ENCODE results near the gene RNLS. TPM values are rescaled to one million over a fixed set of nuclear protein-coding genes. Genes with fewer than 3 reads are reported as not detected.
"Not testable (repeated sequence)": the region's sequence is repeated elsewhere in the genome, so short reads cannot be mapped to it uniquely, and the experiment has no call there.

The RNLS gene
- total RNA-seq, 1 experiment from 2014 or later: 0.45 TPM

GRCh38 chr10:88361494-88361893 is 221.6 kb downstream of the RNLS start:
- DNase-seq (ENCODE audit: extremely low read depth, low read depth): no peak

- DNase-seq (ENCODE audit: extremely low read depth, low read depth): not testable (repeated sequence)
These were observed 227.4 kb downstream of the RNLS start for GRCh38 chr10:88355750-88356149.

GRCh38 chr10:88347597-88348304 is 235.4 kb downstream of the RNLS start:
- DNase-seq (ENCODE audit: extremely low read depth, low read depth): no peak

- DNase-seq (ENCODE audit: extremely low read depth, low read depth): no peak
These were observed 236.1 kb downstream of the RNLS start for GRCh38 chr10:88347022-88347421.

DNA sequence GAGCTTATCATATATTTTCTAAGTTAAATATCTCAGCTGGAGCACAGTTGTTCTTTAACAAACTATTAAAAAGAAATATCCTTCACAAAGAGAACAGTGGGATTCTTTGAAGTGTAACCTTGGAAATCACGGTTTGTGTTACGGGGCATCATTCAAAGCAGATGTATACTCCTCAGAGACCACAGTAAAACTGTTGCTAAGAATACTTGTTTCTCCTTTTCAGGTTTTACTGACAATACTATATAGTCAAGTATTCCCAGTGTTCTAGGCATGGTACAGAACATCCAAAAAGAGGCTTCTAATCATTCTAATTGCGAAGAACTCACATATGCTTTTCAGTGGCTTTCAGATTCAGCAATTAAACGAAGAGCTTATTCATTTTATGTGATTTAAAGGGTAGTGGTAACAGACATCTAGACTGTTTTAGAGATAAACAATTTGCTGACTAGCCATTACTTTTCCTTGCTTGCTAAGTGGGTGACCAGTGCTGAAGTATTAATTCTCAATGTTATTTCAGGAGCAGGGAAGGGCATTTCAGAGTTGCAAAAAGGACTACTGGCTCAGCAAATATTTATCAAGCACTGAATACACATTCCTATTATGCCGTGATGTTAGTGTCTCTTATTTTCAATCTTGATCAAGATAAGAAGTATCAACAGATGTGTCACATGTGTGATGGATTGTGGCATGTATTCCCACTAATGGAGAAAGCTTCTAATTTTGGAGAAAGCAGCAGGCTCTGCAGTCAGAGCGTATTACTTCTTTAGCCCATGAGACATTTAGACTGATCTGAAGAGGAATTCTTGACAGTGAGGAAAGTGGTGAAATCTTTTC is 236.8 kb downstream of the RNLS start:
- DNase-seq (ENCODE audit: extremely low read depth, low read depth): no peak

DNA sequence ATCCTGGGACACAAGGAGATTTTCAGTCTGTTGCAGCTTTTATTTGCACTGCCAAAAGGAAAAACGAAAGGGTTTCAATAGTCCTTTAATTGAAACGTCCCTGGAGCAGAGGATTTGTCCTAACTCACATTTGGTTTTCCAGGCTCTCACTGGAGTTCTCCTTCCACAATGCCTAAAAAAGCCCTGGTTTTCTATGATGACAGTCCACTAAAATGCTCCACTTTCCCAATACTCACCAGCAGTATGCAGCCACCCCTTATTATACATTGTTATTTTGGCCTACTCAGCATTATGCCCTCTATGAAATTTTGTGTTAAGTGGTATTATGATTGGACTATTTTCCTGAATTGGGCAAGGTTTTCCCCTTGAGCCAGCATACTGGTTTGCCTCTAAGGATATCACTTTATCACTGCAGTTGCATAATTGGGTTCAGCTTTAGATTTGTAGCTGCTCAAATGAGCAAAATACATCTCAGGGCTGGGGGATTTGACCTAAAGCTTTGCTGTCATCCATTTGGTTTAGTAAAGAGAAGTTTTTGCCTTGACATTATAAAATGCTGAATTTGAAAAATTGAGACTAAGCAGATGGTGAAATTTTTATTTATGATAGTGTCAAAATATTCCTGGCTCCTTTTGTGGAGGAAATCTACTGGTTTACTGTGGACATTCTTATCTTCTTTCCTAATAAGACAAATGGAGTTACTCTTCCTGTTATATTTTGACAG is 239.2 kb downstream of the RNLS start:
- DNase-seq (ENCODE audit: extremely low read depth, low read depth): no peak

GRCh38 chr10:88342733-88343310 is 240.3 kb downstream of the RNLS start:
- no peak for DNase-seq (ENCODE audit: extremely low read depth, low read depth)

- no peak for DNase-seq (ENCODE audit: extremely low read depth, low read depth)
These were observed 246.0 kb downstream of the RNLS start for GRCh38 chr10:88337134-88337533.

DNA sequence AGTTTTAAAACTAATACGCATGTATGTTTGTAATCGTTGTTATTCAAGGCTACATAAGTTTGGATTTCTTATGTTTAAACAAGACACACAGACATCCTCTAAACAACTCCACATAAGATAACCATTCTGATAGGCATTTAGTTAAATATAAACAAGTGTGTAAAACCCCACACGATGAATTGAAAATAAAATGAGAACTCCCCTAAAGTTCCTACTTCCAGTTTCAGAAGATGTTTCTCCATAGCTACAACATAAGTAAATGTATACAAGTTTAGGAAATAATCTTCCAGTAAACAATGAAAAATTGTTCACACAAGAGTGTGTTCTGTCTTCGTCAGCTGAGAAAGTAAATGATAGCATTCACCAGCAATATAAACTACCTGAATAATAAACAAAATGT is 246.8 kb downstream of the RNLS start:
- no peak for DNase-seq (ENCODE audit: extremely low read depth, low read depth)

DNA sequence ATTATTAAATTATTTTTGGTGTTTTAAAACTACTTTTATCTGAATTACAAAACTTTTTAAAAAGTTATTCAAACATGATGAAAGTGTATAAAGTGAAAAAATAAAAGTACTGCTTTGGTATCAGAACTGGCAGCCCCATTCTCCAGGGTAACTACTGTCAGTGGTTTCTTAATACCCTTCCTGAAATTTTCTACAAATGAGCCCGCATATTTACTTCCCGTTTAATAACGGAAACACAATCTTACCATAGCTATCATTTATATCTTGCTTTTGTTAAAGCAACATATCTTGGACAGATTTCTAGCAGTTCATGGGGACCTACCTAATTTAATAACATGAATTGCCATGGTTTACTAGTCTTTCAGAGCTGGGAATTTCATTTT is 249.9 kb downstream of the RNLS start:
- DNase-seq (ENCODE audit: extremely low read depth, low read depth): no peak

GRCh38 chr10:88332503-88333247 is 250.4 kb downstream of the RNLS start:
- DNase-seq (ENCODE audit: extremely low read depth, low read depth): no peak

- DNase-seq (ENCODE audit: extremely low read depth, low read depth): no peak
These were observed 252.9 kb downstream of the RNLS start for GRCh38 chr10:88330174-88330573.

DNA sequence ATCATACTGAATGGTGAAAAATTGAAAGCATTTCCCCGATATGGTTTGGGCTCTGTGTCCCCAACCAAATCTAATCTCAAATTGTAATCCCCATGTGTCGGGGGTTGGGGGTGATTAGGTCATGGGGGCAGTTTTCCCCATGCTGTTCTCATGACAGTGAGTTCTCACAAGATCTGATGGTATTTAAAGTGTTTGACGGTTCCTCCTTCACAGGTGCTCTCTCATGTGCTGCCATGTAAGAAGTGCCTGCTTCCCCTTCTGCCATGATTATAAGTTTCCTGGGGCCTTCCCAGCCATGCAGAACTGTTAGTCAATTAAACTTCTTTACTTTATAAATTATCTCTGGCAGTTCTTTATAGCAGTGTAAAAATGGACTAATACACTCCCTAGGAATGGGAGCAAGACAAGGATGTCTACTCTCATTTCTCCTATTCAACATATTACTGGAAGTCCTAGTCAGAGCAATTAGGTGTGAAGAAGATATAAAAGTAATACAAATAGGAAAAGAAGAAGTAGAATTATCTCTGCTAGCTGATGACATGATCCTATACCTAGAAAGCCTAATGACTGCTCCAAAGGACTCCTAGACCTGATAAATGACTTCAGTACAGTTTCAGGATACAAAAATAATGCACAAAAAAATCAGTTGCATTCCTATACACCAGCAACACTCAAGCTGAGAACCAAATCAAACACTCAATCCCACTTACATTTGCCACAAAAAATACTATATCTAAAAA is 260.6 kb downstream of the RNLS start:
- no peak for DNase-seq (ENCODE audit: extremely low read depth, low read depth)

GRCh38 chr10:88319960-88320517 is 263.1 kb downstream of the RNLS start:
- DNase-seq (ENCODE audit: extremely low read depth, low read depth): no peak

- DNase-seq (ENCODE audit: extremely low read depth, low read depth): no peak
These were observed 264.3 kb downstream of the RNLS start for GRCh38 chr10:88318803-88319202.

DNA sequence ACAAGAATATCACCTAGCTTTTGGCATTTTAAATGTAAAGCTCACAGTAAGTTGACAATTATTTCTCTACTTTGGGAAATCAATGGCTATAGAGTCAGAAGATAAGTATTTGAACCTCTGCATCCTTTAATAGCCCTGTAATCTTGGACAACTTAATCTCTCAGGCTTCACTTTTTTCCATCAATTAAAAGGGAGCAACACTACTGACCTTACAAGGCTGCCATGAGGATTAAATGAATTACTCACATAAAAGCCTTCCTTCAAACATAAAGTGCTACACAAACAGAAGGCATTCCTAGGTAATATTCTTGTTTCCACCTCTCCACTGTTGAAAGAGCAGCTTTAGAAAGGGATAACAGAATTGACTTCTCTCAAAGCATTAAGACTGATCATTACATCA is 266.0 kb downstream of the RNLS start:
- no peak for DNase-seq (ENCODE audit: extremely low read depth, low read depth)

DNA sequence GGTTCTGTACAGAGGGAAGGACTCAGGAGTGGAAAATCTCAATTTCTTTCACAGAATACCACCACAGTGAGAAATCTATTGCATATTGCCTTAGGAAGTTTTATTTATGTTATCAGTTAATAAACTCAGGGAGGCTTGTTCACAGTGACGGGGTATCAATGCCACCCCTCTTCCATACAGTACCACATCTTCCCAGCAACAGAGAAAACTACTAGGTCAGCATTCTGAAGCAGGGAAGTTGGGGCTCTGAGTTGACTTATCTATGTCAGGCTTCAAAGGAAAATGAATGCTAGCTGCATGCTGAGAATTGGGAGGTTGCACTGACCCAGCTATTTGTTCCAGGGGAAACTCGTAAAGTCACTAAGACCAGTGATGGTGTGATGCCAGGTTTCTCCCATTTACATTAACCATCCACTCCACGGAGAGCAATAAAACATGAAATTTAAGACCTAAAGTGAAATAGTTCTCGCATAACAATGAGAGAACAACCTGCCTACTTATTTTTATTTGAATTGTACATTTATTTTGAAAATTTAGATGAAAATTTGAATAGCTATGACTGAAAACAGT is 266.7 kb downstream of the RNLS start:
- DNase-seq (ENCODE audit: extremely low read depth, low read depth): no peak

GRCh38 chr10:88315755-88316154 is 267.4 kb downstream of the RNLS start:
- DNase-seq (ENCODE audit: extremely low read depth, low read depth): no peak

DNA sequence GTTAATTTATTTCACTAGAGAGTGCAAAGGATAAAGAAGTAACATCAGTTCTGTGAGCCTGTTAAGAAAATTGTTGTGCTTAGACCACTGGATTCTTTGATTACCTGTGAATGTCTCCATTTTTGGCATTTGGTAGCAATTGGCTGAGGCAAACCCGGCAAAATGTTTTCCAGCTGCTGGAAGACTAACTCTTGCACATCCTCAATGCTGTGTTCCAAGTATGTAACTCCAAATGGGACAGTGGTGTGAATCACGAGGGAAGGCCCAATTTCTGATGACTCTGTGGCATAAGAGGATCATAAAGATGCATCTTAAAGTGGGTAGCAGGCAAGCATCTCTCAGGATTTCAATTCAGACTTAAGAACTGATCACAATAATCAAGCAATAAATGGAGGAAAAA is 268.8 kb downstream of the RNLS start:
- DNase-seq (ENCODE audit: extremely low read depth, low read depth): no peak

Data from NCI-H460 (cell line).